GM19099 (cell line): ENCODE results near the gene SULT4A1.
A peak's percentile ranks its signal among the peaks of the same experiment; 100 is the strongest.

Source experiments
- POLR2A ChIP-seq: IDR thresholded peaks from 3 replicates; pipeline ENCODE4 v1.6.1; 2011; ENCODE audit warnings: low read depth; ENCODE audit not compliant: insufficient read length; ENCODE audit errors: extremely low read depth

SULT4A1 gene

DNA sequence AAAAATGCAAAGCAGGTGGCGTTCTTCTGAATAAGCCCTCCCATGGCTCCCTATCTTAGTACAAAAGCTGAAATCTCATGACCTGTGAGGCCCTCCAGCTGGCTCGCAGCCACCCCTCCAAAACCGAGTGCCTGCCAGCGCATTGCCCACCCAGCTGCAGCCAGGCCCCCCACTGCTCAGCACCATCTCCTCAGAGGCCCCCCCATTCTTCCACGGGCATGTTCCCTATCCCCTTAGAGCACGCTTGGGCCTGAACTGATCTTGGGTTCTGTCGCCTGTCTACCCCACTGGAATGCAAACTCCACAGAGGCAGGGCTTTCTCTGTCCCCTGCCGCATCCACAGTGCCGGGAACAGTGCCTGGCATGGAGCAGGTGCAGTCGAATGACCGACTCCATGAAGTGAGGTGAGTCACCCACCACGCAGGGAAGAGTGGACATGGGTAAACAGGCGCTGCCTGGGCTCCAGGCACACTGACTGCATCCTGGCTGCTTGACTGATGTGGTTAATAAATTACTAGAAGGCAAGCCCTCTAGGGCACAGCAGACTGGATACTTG, 38.9 kb downstream of the SULT4A1 start:
- TF ChIP-seq POLR2A = no peak

DNA sequence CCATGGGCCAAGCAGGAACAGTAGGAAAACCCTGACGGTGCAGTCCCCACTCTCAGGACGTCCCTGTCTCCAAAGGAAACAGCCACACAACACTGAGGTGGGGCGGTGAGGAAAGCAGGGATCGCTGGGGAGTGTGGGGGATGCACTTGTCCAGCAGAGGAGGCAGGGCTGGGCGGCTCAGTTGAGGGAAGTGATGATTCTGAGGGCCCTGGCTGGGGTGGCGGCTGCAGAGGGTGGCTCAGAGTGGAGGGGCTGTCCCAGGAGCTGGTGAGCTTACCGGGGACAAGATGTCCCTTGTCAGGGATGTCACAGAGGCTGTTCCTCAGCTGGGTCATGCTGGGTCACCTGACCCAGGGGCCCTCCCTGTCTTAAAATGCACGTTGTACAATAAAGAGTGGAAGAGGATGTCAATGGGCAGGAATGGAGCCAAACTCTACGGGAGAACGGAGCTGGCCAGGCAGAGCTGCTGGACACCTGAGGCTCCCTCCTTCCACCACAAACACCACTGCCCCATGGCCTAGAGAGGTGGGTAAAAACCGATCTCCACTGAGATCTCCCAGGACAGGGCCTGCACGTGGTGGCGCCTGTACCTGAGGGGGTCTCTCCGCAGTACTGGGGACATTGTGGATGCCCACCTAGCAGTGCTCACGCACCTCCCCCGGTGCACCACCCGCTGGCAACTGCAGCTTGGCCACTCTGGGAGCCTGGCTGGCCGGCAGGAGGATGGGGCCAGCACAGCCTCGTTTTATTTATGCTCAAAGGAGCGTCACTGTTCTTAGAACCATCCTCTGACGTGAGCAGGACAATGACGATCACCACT, 40.5 kb downstream of the SULT4A1 start:
- TF ChIP-seq POLR2A = no peak

DNA sequence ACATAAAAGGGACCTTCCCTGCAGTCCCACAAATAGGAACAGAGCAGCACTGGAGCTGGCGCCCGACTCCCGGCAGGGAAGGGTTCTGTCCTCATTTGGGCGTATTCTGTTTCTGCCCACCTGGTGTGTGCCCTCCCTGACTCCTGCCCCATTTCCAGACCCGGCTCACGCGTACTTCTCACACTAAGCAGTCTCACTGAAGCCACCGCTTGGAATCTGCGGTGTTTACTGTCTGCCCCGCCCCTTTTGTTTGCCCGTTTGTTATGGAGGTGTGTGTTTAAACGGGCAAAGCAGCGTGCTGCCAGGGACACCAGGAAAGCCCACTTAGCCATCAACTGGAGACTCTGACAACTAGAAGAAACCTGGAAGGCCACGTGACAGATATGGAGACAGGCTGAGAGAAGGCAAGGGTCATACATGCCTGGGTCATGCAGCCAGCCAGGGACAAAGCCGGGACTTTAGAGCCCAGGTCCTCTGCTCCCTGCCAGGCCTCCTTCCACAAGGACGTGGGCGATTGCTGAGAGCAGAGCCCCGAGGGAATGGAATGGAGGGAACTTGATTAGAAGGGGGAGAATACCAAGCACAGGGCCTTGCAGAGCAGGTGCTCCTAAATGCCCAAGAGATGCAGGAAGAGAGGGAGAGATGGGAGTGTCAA, 41.5 kb downstream of the SULT4A1 start:
- TF ChIP-seq POLR2A = no peak

DNA sequence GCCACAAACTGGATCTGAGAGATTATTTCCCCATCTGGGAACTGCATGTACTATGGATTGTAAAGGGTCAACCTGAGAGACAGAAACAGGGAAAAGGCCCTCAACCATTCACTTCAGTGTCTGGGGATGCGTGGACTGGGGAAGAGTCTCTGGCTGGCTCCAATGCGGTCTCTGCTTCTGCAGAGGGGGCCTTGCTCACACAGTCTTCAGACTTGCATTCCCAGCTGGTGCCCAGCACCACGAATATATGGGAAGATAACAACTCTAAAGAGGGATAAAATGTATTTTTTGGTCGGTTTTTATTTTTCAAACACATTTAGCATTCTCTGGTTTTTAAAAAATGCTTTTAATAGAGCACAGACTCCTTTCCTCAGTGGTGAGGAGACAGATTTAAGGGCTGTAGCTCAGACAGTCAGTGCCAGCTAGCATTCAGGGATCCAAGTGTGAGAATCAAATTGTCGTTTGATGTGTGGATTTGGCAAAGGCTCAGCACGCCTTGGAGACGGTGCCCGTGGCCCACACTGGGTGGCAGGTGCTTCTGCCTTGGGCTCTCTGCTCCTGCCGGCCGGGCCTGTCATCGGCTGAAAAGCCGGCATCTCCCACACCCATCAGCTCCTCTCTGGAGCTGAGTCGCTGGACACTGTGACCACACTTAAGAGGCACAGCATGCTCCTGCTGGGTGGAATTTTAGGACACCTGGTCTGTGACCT, 42.2 kb downstream of the SULT4A1 start:
- TF ChIP-seq POLR2A = no peak

DNA sequence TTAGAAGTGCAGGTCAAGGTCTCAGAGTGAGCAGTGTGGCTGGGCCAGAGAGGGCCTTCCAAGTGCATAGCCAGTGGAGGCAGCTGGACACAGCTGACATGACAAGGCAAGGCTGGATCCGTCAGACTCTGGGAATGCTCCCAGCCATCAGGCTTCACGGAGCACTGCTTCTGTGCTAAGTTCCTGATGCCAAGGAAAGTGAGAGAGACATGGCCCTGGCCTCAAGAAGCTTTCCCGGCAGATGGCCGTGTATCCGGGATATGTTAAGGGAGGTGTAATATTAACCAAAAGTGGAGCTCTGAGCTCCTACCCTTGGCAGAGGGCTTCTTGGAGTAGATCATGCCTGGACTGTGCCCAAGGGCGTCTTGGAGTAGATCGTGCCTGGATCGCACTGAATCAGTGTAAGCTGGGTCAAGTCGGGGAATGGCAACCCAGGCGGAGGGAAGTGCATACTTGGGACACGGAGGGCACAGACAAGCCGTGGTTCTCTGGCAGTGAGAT, 42.8 kb downstream of the SULT4A1 start:
- no peak for TF ChIP-seq POLR2A

DNA sequence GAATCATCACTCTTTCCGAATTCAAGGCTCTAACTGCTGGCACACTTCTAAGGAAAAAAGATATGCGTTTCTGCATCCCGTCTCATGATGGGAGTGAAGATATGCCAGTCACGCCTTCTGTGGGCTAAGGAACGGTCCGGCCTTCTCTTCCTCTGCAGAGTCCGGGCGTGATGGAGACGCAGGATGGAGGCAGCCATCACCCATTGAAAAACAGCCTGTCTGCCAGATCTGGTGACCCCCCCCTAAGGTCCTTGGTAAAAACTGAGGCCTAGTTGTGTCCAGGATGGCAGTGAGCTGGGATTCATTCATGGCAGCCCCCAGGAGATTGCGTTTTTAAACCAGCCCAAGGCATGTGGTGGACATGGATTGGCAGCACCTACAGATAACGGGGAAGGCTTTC, 43.3 kb downstream of the SULT4A1 start:
- no peak for TF ChIP-seq POLR2A

DNA sequence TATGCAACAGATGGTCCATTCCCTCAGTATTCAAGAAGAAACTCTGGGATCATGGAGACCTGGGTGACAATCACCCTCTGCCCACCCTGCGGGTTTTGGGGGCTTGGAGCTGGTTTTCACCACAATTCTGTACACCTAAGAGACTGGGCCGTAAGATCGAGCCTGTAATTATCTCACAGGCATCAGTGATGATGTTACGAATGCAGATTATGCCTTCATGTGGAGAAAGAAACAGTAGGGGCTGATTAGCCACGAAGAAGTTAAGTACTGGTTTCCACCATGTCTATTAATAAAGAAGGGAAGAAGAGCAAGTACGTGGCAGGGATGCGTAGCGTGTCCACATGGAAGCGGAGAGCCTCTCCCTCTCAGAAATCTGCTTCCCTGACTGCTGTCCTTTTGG, 44.9 kb downstream of the SULT4A1 start:
- TF ChIP-seq POLR2A = no peak

DNA sequence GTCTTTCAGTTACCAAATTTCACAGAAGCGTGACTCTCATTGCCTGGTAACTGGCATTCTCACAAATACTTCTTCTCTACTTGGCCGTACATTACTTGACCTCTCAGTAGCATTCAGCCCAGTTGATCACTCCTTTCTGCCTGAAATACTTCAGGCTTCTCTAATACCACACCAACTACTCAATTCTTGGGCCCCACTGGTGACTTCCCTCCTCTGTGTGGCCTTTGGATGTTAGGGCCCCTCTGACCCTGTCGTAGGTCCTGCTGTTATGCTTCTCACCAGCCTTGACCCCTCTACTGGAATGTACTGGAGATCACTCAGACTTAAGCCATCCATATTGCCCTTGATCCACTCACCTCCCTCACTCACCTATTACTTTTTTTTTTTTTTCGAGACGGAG, 48.0 kb downstream of the SULT4A1 start:
- TF ChIP-seq POLR2A = no peak

DNA sequence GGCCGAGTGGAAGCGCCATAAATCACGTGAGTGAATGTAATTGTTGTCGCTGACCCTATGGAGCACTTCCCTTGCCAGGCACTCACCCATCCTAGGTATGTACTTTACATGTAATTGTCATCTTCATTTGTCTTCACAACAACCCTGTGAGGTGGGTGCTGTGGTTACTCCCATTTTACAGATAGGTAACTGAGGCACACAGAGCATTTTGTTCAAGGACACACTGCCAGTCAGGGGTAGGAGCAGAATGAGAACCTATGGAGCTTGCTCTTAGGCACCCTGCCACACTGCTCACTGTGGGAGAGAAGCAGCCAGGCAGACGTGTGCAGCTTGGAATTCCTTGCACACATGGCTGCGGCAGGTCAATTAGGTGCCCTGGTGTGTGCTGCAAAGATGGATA, 49.4 kb downstream of the SULT4A1 start:
- TF ChIP-seq POLR2A = no peak

DNA sequence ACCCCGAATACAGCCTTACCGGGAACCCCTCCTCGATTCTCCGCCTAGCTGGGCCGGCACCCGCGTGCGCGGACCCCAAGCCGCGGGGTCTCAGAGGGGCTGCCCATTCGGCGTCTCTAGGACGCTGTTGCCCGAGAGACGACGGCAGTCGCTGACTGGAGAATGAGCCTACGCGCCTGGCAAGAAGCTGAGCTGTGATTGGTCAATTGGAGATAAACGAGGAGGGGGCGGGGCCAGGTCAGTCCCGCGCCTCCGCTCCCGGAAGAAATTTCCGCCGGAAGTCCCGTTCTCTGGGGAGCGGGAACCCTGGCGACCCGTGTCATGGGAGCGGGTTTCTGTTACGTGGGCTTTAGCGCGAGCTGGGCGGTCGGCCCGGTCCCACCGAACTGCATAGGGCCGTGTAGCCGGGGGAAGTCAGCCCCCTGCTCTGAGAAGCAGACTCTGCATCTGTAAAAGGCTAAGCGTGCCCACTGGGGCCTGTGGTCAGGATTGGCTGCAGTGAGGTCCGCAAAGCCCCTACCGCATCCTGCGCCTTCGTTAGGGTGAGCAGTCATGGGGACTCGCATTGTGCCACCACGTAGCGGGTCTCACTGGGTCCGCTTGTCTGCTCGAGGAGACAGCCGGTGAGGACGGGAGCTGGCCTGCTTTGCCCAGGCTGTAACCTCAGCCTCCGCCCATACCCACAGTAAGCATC, 50.0 kb downstream of the SULT4A1 start, which contains the start of gene EFCAB6:
TSS of gene EFCAB6 (minus strand) at position 157 of the 694 bp plus-strand sequence. CDS start 29,987 bp downstream, outside the sequence.
- peak; percentile 87 for TF ChIP-seq POLR2A

DNA sequence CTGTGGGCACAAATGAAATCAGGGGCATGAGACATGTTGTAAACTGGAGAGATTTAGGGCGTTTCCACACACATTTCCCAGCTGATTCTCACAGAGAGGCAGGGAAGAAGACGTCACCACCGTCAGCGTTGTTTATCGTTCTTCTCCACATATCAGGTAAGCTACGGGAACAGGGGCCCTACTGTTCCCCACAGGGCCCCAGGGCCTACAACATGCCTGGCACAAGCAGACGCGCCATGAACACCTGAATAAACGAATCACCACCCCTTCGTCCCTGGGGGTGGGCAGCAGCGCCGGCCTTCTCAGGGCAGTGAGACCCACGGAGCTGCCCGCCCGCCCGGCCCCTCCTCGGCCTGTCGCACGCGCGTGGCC, 50.5 kb downstream of the SULT4A1 start:
- no peak for TF ChIP-seq POLR2A

DNA sequence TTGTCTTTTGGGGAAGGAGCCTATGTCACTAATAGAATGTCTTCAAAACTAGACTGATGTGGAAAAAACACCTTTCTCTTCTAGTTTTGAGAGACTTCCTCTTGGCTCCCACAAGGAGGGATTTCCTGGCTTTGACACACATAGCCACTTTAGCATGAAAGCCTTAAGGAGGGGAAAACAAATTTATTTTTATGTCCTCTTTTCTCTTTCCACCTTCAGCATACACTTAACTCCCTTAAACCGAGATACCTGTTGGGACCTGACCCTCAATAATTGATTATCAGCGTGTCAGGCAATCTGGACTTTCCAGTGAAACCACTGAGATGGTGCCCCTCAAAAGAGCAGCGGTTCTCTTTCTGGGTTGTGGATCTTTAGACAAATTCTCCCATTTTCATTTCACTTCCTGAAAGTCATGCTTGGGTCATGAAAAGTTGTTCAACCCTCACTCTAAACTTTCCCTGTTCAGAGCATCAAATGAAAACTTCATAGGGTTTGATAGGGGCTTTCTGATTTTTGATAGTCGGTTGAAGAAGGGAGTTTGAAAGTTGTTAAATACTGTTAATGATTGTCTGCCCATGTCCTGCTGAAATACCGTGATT, 59.3 kb downstream of the SULT4A1 start:
- no peak for TF ChIP-seq POLR2A

DNA sequence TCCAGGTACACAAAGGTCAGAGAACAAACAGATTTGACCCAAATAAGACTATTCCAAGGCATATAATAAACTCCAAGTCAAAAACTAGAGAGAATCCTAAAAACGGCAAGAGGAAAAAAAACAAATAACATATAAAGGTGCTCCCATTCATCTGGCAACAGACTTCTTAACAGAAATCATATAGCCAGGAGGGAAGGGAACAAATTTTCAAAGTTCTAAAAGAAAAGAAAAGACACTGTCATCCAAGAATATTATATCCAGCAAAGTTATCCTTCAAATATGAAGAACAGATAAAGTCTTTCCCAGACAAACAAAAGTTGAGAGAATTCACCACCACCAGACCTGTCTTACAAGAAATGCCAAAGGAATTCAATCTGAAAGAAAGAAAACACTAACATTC, 61.3 kb downstream of the SULT4A1 start:
- no peak for TF ChIP-seq POLR2A

DNA sequence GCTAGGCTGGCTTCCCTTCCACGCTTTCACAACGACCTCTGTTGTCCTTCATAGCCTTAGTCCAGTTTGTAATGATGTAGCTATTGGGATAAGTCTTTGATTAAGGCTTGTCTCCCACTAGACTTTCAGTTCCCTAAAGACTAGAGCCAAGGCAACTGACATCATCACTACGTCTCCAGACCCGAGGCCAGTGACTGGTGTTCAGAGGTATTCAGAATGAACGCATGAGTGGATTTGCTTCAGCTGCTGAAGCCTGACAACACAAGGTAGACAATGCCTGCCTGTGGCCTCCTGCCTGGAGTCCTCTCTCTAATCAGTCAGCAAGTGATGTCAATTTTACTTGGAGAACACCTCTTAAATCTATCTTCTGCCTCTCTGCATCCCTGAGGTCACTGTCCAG, 63.8 kb downstream of the SULT4A1 start:
- no peak for TF ChIP-seq POLR2A
